Stimulated activated CD4-positive, alpha-beta T cell treated with anti-CD3 and anti-CD28 coated beads, Interleukin-15, amount 100 ng/mL, for 24 hours (primary cell): ENCODE measurements around the gene CAPZB.

ENCODE experiments used
- DNase-seq: peaks from one replicate; pipeline ENCODE4 v3.0.0-alpha.2; 2020

The CAPZB gene

GRCh38 chr1:19467199-19468187, 17.8 kb downstream of the CAPZB start:
- DNase-seq: no peak

GRCh38 chr1:19466112-19466561, 19.2 kb downstream of the CAPZB start:
- DNase-seq: no peak

- no peak for DNase-seq
Observed at GRCh38 chr1:19465650-19466049, 19.7 kb downstream of the CAPZB start.

GRCh38 chr1:19465123-19465522, 20.2 kb downstream of the CAPZB start:
- DNase-seq: no peak

- DNase-seq: no peak
Observed at GRCh38 chr1:19464696-19465095, 20.6 kb downstream of the CAPZB start.

GRCh38 chr1:19463504-19463803, 21.9 kb downstream of the CAPZB start:
- DNase-seq: no peak

- no peak for DNase-seq
Observed at GRCh38 chr1:19462781-19463503, 22.4 kb downstream of the CAPZB start.

GRCh38 chr1:19461220-19461554, 24.2 kb downstream of the CAPZB start:
- DNase-seq: no peak

- no peak for DNase-seq
Observed at GRCh38 chr1:19460535-19461219, 24.7 kb downstream of the CAPZB start.

GRCh38 chr1:19458815-19459417, 26.4 kb downstream of the CAPZB start:
- DNase-seq: no peak

GRCh38 chr1:19457607-19458006, 27.7 kb downstream of the CAPZB start:
- DNase-seq: no peak

- DNase-seq: no peak
Observed at GRCh38 chr1:19456968-19457441, 28.3 kb downstream of the CAPZB start.

GRCh38 chr1:19455353-19455752, 30.0 kb downstream of the CAPZB start:
- no peak for DNase-seq

GRCh38 chr1:19454265-19455146, 30.8 kb downstream of the CAPZB start:
- no peak for DNase-seq

GRCh38 chr1:19453741-19454201, 31.6 kb downstream of the CAPZB start:
- no peak for DNase-seq

GRCh38 chr1:19452221-19452663, 33.1 kb downstream of the CAPZB start:
- DNase-seq: no peak

GRCh38 chr1:19450811-19451515, 34.4 kb downstream of the CAPZB start:
- DNase-seq: no peak

- DNase-seq: no peak
Observed at GRCh38 chr1:19449454-19450228, 35.7 kb downstream of the CAPZB start.

- DNase-seq: peak; percentile 49
Observed at GRCh38 chr1:19448491-19449439, 36.6 kb downstream of the CAPZB start.
